GM21447 (cell line): ENCODE measurements around the gene ANKRD13D.
"Not testable (repeated sequence)": the region's sequence is repeated elsewhere in the genome, so short reads cannot be mapped to it uniquely, and the experiment has no call there.

Experiments used
- ATAC-seq: cut with Tn5 transposase; IDR thresholded peaks from one replicate; pipeline ENCODE4 v1.9.1; 2021; ENCODE audit not compliant: unreplicated experiment

The ANKRD13D gene

DNA sequence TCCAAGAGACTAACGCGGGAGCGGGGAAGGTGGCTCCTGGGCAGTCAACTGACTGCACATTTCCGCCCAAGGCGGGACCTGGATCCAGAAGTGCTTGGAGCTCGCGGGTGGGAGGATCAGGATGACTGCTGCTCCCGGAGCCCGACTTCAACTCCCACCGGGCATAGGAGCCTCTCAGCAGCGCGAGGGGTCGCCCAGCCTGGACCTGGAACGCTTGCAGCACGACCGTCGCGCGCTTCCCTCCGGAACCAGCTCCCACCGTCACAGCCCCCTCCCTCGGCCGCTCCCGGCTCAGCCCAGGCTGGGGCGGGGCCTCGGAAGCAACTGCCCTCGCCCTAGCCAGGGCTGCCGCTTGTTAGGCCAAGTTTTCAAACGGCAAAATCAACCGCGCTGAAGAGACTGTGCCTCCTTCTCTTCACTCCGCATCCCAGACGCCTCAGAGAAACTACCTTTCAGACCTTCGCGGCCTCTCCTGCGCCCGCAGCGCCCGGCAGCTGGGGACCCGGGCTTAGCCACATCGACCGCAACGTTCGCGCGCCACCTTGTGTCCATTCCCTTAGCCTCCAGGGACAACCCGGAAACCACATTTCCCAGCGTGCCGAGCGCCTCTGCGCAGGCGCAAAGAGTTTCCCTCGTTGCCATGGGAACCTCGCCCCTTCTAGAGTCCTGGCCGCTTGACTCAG is 28.2 kb downstream of the ANKRD13D start:
- ATAC-seq: peak; percentile 78

DNA sequence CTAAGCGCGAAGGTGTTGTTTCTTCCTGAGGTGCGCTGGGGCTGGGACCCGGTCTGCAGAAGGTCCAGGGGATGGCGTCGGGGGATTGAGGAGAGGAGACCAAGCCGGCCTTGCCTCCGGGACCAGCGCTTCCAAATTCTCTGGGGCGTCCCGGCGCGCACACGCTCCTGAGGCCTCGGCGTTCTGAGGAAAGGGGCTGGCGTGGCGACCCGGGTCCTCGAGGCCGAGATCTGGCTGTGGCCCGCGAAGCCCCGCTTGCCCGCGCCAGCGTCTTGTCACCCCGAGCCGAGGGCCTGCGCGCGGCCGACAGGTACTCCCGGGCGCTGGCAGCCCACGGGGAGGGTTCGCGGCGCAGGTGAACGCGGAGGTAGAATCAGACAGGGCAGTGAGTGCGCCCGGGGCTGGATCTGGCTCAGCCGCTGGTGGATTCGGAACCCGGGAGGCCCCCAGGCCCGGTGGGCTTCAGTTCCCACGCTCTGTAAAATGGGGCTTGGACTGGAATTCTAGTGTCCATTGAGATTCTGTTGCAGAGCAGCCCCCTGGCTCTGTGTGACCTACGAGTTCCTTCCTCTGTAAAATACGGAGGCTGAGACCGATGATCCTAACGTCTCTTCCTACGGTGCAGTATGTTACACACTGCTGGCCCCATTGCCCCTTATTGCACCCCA is 28.9 kb downstream of the ANKRD13D start:
- ATAC-seq: no peak

DNA sequence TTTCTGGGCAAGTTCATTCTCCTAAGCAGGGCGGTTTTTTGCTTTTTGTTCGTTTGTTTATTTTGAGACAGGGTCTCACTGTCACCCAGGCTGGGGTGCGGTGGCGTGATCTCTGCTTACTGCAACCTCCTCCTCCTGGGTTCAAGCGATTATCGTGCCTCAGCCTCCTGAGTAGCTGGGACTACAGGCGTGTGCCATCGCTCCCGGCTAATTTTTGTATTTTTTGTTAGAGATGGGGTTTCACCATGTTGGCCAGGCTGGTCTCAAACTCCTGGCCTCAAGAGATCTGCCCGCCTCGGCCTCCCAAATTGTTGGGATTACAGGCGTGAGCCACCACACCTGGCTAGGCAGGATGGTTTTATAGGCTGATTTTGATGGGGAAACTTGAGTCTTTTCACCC is 29.8 kb downstream of the ANKRD13D start:
- not testable (repeated sequence) for ATAC-seq

DNA sequence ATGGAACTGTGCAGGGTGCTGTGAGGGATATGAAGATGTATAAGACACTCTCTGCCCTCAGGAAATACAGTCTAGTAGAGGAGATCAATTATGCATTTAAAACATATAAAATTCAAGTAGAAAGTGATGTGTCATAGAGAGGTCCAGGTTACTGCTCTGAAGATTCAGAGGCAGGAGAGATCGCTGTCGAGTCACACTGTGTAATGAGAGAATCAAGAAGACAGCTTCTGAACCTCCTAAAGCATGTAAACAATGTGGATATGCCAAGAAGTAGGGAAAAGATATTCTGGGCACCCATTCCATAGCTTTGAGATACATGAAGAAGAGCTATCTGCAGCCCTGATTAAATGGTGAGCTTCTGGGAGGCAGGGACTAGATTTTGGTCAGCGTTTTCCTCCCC is 30.9 kb downstream of the ANKRD13D start:
- no peak for ATAC-seq

DNA sequence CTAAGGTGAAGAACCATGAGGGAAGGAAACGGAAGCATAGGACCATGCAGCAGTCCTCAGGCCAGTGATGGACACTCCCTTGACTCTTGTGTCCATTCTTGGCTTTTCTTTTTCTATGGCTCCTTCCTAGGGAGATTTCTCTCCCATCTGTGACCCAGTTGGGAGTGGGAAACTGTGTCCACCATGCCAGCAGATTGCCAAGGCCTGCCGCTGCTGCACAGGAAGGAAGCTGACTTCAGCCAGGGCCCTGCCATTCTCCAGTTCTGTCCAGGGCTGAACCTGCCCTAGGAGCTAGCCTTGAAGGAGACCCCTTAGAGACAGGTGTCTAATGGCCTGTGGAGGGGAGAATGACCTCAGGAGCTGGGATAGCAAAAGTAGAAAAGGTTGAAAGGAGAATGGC is 31.6 kb downstream of the ANKRD13D start:
- ATAC-seq: no peak

DNA sequence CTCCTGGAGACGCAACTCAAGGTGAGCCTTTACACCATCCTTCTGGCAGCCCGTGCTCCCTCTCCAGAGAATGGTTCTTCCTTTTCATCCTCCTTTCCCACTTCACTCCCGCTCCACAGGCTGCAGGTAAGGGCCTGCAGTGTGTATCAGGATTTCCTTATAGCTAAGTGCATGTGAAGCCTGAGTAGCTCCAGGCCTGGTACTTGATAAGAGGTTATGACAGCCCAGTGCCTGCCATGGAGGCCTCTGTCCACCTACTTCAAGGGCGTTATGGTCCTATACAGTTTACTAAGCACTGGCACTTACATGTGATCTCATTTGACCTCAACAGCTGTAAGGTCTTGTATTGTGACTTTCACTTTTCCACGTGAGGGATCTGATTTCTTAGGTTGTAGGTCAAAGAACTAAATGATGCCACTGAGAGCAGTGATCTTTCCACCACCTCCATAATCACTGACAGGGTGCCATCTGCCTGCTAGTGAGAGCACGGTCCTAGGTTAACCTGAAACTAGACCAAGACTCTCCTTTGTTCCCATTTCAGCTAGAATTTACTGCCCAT is 32.3 kb downstream of the ANKRD13D start:
- ATAC-seq: no peak

DNA sequence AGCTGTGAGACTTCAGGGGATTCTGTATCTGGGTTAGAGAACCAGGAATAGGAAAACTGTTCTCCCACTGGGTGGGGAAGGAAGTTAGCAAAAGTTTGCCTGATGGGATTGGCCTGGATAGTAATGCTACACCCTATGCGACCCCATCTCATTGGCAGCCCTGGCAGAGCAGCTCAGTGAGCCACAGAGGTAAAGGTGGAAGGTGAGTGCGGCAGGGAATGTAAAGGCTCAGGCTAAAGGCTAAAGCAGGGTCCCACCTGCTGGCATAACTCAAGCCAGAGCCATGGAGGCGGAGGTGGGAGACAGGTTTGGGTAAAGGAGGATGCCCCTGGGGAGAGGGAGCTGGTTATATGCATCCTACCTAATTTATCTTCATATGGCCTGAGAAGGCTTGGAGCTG is 32.9 kb downstream of the ANKRD13D start:
- ATAC-seq: no peak

DNA sequence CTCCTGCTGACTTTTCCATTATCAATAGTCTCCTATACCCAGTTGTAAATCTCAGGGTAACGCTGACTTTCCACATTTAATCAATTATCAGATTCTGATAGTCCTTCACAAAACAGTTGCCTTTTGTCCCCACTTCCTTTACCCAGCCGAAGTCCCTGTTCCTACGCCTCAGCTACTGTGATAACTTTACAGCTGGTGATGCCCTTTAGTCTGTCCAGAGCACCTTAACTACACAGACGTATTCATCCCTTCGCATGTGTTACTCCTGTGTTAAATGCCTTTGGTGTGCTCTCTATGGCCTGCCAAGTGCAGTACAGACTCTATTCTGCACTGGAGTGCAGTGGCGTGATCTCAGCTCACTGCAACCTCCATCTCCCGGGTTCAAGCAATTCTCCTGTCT is 34.4 kb downstream of the ANKRD13D start:
- ATAC-seq: no peak

DNA sequence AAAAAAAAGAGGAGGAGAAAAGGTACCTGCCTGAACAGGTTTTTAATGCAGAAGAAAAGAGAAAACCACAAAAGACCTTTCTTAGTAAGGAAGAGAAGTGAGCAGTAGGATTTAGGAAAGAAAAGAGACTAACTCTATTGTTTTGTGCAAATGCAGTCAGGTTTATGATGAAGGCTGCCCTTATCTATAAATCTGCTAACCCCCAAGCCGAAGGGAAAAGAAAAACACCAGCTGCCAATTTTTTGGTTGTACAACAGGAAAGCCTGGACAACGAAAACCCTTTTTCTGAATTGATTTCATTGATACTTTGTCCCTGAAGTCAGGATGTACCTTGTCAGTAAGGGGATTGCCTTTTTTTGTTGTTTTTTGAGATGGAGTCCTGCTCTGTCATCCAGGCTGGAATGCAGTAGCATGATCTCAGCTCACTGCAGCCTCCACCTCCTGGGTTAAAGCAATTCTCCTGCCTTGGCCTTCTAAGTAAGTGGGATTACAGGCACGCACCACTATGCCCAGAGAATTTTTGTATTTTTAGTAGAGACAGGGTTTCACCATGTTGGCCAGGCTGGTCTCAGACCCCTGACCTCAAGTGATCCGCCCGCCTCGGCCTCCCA is 43.1 kb downstream of the ANKRD13D start:
- no peak for ATAC-seq

DNA sequence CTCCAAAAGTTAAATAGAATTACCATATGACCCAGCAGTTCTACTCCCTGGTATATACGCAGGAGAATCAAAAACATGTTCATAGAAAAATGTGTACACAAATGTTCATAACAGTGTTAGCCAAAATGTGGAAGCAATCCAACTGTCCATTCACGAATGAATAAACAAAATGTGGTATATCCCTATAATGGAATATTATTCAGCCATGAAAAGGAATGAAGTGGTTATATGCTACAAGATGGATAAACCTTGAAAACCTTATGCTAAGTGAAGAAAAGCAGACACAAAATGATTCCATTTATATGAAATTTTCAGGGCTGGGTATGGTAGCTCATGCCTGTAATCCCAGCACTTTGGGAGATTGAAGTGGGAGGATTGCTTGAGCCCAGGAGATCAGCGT is 48.2 kb downstream of the ANKRD13D start:
- ATAC-seq: no peak

DNA sequence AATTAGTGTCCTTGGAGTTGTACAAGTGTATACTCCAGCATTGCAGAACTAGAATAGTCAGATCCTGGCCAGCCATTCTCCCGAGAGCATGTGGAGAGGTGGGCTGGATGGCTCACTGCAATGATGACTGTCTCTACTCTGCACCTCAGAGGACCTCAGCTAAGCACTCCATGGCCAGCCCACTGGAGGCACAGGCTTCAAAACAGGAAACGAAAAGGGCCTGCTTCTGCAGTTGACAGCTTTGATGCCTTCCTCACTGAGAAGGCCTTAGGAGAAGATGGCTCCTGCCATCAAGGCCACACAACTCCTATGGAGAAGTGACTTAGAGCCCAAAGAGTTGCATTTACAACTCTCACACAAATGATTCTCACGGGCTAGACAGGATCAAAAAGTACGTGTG is 55.2 kb downstream of the ANKRD13D start:
- no peak for ATAC-seq

DNA sequence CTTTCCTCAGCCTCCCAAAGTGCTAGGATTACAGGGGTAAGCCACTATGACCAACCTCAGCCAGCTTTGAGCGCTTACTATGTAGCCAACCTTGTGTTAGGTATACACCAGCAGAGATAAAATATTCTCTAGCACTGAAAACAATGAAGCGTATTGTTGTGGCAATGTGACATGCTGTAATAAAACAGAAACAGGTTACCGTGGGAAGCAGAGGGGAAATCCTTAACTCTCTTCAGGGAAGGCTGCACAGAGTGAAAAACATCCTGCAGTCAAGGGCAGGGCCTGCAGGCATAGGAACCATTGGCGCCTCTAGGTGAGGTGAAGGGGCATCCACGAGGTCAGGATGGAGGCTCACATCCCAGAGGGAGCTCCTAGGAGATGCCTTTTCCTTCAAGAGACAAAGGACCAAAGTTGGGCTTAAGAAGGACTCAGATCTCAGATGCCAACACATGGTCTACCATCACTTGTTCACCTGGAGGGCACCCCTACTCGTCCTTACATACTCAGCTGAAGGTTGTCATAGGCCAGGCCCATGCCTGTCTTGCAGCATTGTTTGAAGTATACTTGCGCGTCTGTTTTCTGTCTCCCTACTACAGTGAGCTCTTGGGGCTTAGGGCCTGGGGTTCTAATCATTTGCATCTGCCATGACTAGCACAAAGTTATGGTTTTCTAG is 56.3 kb downstream of the ANKRD13D start:
- no peak for ATAC-seq

DNA sequence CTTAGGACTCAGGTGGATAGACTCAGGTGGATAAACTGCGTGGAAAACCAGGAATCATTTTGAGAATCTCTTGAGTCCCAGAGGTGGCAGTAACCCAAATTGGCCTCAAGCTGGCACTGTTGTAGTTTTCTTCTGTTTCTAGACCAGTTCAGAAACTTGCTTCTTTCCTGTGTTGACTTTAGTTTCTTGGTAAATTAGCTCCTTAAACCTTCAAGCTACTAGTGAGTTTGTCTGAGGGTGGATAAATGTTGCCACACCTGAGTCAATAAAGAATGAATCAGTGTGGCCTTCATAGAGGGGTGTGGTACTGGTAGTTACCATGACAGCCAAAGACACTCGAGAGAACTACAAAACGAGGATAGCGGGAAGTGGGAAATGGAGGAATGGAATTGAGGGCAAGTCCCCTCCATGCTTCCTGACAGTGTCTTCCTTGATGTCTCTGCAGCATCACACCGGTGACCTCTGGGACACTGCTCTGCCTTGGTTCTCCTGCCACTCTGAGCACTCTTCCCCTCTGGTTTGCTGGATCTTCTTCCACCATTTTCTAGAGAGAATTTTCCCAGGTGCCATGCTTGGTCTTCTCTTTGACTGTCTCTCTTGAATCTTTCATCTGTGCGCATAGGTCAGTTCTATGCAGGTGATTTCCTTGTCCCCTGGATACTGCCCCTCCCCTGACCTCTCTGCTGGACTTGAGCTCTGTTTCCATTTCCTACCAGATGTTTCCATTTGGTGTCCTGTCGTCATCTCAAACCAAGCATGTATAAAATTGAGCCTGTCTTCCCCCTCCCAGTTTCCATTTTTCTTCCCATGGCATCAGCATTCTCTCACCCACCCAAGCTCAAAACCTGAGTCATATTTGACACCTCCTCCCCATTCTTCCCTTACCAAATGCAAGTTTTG is 57.1 kb downstream of the ANKRD13D start:
- ATAC-seq: no peak

DNA sequence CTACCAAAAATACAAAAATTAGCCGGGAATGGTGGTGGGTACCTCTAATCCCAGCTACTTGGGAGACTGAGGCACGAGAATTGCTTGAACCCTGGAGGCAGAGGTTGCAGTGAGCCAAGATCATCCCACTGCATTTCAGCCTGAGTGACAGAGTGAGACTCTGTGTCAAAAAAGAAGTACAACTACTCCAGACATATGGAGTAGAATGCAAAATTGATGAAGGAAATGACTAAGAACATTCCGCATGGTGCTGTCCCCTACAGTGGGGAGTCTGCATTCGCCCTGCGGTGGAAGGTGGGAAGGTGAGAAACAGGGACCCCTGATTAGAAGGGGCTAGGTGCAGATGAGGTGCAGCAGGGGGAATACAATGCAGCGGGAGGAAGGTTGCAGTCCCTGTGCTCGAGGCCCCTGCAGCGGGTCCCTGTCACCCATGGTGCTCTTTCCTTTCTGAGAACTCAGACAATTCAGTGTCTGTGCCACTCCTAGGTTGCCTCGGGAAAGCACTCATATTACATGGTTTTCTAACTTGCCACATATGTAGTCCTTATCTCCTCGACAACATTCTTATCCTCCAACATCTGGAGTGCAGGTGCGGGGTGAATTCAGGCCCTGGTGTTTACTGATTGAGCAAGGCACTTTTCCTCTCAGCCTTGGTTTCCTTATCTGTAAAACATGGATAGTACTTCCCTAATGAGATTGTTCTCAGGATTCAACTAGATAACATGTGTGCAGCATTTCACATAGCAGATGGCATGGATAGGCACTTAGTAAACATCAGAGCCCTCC is 59.1 kb downstream of the ANKRD13D start:
- no peak for ATAC-seq

DNA sequence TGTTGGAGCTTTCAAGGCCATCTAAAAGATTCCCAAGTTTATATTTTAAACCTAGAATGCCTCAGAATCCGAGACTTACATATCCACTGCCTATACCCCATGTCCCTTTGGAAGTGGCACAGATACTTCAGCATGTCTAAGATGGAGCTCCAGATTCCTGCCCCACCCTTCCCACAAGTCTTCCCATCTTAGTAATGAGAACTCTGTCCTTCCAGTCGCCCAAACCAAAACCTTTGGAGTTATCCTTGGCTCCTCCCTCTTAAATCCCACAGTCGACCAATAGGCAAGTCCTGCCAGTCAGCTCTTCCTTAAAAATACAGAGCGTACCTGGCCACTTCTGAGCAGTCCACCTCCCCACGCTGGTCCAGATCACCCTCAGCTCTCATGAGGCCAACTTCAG is 59.9 kb downstream of the ANKRD13D start:
- ATAC-seq: no peak

DNA sequence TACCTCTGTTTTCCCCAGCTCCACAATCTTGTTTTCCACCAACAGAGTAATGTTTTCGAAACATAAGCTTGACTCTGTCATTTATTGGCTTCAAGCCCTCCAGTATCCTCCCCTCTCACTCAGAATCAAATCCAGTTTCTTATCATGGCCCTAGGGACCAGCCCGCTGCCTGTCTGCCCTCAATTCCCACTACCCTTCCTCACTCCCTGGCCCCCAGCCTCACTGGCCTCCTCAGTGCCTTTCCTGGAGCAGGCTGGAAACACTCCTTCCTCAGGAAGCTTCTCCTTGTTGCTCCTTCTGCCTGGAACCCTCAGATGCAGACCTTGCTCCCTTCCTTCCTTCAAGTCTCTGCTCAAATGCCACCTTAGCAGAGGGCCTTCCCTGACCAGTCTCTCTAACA is 60.4 kb downstream of the ANKRD13D start:
- ATAC-seq: no peak

DNA sequence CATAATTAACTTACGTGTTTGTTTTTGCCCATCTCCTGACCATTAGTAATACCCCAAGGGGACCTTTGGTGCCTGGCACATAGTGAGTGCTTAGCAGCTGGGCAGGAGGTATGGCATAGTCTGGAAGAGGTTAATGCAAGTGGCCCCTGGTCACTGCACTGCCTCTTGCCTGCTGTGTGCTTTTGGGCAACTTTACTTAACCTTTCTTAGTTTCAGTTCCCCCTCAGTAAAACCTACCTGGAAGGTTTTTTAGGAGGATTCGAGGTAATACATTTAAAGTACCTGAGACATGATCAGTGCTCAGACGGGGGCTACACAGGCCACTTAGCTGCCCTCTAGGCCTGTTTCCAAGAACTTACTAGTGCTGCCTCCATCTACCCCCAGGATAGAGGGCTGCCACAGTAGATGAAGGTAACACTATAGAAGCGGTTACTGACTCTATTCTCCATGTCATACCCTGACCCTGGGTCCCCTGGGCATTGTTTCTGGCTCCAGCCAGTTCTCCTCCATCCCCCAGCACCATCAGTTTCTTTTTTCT is 60.9 kb downstream of the ANKRD13D start:
- ATAC-seq: no peak

DNA sequence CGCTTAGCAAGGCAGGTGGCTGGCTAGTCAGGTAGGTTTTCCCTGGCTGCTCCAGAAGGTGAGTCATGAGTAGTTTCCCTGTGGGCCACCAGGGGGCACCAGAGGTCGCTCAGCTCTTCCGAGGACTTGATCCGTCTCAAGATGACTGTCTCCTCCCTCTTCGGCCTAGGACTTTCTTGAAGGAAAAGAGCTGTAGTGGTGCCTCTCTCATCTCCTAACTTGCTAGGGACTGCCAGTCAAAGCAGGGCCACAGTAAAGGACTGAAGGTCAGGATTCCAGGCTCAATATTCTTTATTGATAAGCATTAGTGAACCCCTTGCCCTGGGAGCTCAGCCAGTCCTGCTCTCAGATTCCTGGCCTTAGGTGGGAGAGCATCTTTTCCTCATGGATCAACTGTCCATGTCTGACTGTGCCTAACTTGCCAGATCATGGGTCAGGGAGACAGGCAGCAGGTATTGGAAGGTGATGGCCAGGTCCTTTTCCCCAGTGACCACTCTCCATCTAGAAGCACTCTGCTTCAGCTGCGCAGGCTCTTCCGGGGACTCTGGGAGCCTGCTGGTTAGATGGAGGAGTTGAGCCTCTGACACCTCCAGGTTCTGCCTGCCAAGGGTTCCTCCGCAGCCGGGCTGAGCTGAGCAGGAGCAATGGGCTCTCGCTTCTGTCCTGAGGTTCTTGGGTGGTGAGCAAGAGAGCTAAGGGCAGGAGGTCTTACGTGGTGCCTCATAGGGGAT is 62.3 kb downstream of the ANKRD13D start:
- no peak for ATAC-seq
